HEK293 (cell line): ENCODE measurements around the gene SFN.

Experiments used
- CTCF ChIP-seq: fragments of 450-650 bp; formaldehyde crosslinking; IDR thresholded peaks from 2 replicates; pipeline ENCODE4 v1.5.1; 2016; ENCODE audit warnings: missing biosample characterization, missing genetic modification characterization
- INSM2 ChIP-seq: fragments of 450-650 bp; formaldehyde crosslinking; IDR thresholded peaks from 2 replicates; pipeline ENCODE4 v1.5.1; 2016; ENCODE audit warnings: missing biosample characterization, missing genetic modification characterization
- MEIS1 ChIP-seq: sonication (generic); formaldehyde crosslinking; IDR thresholded peaks from 2 replicates; pipeline ENCODE4 v1.8.1; 2022; ENCODE audit warnings: missing genetic modification reagents, mild to moderate bottlenecking, borderline replicate concordance
- PRDM6 ChIP-seq: fragments of 450-650 bp; formaldehyde crosslinking; IDR thresholded peaks from 2 replicates; pipeline ENCODE4 v1.5.1; 2017; ENCODE audit warnings: missing biosample characterization, missing genetic modification characterization
- RBAK ChIP-seq: fragments of 450-650 bp; formaldehyde crosslinking; IDR thresholded peaks from 2 replicates; pipeline ENCODE4 v1.5.1; 2016; ENCODE audit warnings: missing biosample characterization, missing genetic modification characterization
- REPIN1 ChIP-seq: fragments of 450-650 bp; formaldehyde crosslinking; IDR thresholded peaks from 2 replicates; pipeline ENCODE4 v1.5.1; 2017; ENCODE audit warnings: missing biosample characterization, missing genetic modification characterization, low read depth
- SCRT1 ChIP-seq: fragments of 450-650 bp; formaldehyde crosslinking; IDR thresholded peaks from 2 replicates; pipeline ENCODE4 v1.5.1; 2016; ENCODE audit warnings: missing biosample characterization, missing genetic modification characterization, borderline replicate concordance
- TSHZ1 ChIP-seq: fragments of 450-650 bp; formaldehyde crosslinking; IDR thresholded peaks from 2 replicates; pipeline ENCODE4 v1.5.1; 2016; ENCODE audit warnings: missing biosample characterization, missing genetic modification characterization, borderline replicate concordance
- ZFP3 ChIP-seq: fragments of 450-650 bp; formaldehyde crosslinking; IDR thresholded peaks from 2 replicates; pipeline ENCODE4 v1.5.1; 2016; ENCODE audit warnings: low read depth, missing biosample characterization, missing genetic modification characterization
- ZNF132 ChIP-seq: fragments of 450-650 bp; formaldehyde crosslinking; IDR thresholded peaks from 2 replicates; pipeline ENCODE4 v1.5.1; 2017; ENCODE audit warnings: missing biosample characterization, missing genetic modification characterization, borderline replicate concordance
- ZNF19 ChIP-seq: fragments of 450-650 bp; formaldehyde crosslinking; IDR thresholded peaks from 2 replicates; pipeline ENCODE4; 2016; ENCODE audit warnings: missing biosample characterization, missing genetic modification characterization, low read depth
- ZNF211 ChIP-seq: fragments of 450-650 bp; formaldehyde crosslinking; IDR thresholded peaks from 2 replicates; pipeline ENCODE4 v1.5.1; 2016; ENCODE audit warnings: low read depth, missing biosample characterization, missing genetic modification characterization
- ZNF350 ChIP-seq: fragments of 450-650 bp; formaldehyde crosslinking; IDR thresholded peaks from 2 replicates; pipeline ENCODE4 v1.5.0; 2017; ENCODE audit warnings: missing biosample characterization, mild to moderate bottlenecking, missing genetic modification characterization
- ZNF362 ChIP-seq: fragments of 450-650 bp; formaldehyde crosslinking; IDR thresholded peaks from 2 replicates; pipeline ENCODE4 v1.5.1; 2016; ENCODE audit warnings: missing biosample characterization, missing genetic modification characterization
- ZNF433 ChIP-seq: fragments of 450-650 bp; formaldehyde crosslinking; IDR thresholded peaks from 2 replicates; pipeline ENCODE4 v1.5.1; 2016; ENCODE audit warnings: missing biosample characterization, missing genetic modification characterization, low read depth
- ZNF514 ChIP-seq: fragments of 450-650 bp; formaldehyde crosslinking; IDR thresholded peaks from 2 replicates; pipeline ENCODE4 v1.5.1; 2016; ENCODE audit warnings: missing biosample characterization, missing genetic modification characterization
- ZNF529 ChIP-seq: fragments of 450-650 bp; formaldehyde crosslinking; IDR thresholded peaks from 2 replicates; pipeline ENCODE4 v1.5.1; 2017; ENCODE audit warnings: missing genetic modification characterization, missing biosample characterization; ENCODE audit not compliant: insufficient replicate concordance
- ZNF558 ChIP-seq: fragments of 450-650 bp; formaldehyde crosslinking; IDR thresholded peaks from 2 replicates; pipeline ENCODE4 v1.5.1; 2016; ENCODE audit warnings: missing biosample characterization, missing genetic modification characterization
- ZNF561 ChIP-seq: fragments of 450-650 bp; IDR thresholded peaks from 2 replicates; pipeline ENCODE4 v1.5.1; 2018; ENCODE audit warnings: missing biosample characterization, missing genetic modification characterization, borderline replicate concordance
- ZNF571 ChIP-seq: fragments of 450-650 bp; formaldehyde crosslinking; IDR thresholded peaks from 2 replicates; pipeline ENCODE4 v1.5.0; 2017; ENCODE audit warnings: missing biosample characterization, missing genetic modification characterization
- ZNF585B ChIP-seq: fragments of 450-650 bp; formaldehyde crosslinking; IDR thresholded peaks from 2 replicates; pipeline ENCODE4 v1.5.1; 2016; ENCODE audit warnings: missing biosample characterization, missing genetic modification characterization
- ZNF768 ChIP-seq: fragments of 450-650 bp; formaldehyde crosslinking; IDR thresholded peaks from 2 replicates; pipeline ENCODE4 v1.5.1; 2018; ENCODE audit warnings: missing biosample characterization, mild to moderate bottlenecking, missing genetic modification characterization
- ZNF785 ChIP-seq: fragments of 450-650 bp; formaldehyde crosslinking; IDR thresholded peaks from 2 replicates; pipeline ENCODE4 v1.5.1; 2016; ENCODE audit warnings: missing biosample characterization, missing genetic modification characterization
- ZNF837 ChIP-seq: fragments of 450-650 bp; formaldehyde crosslinking; IDR thresholded peaks from 2 replicates; pipeline ENCODE4 v1.5.1; 2016; ENCODE audit warnings: missing biosample characterization, missing genetic modification characterization
- ZSCAN23 ChIP-seq: fragments of 450-650 bp; formaldehyde crosslinking; IDR thresholded peaks from 2 replicates; pipeline ENCODE4 v1.5.1; 2016; ENCODE audit warnings: missing biosample characterization, missing genetic modification characterization

SFN gene

GRCh38 chr1:26862781-26863684, at the start of gene SFN (continued):
- no peak for TF ChIP-seq ZNF132
- no peak for TF ChIP-seq SCRT1
- 0 out of 2 replicates have a peak, but pooled peaks have one; percentile 19 for TF ChIP-seq ZSCAN23
- TF ChIP-seq ZFP3 (tag by site-specific recombination) = no peak
- no peak for TF ChIP-seq ZNF571 (tag by site-specific recombination)
- no peak for TF ChIP-seq ZNF362 (tag by site-specific recombination)
- no peak for TF ChIP-seq ZNF211 (tag by site-specific recombination)
- no peak for TF ChIP-seq ZNF433 (tag by site-specific recombination)
- TF ChIP-seq ZNF558 (tag by site-specific recombination) = no peak
- TF ChIP-seq REPIN1 (tag by site-specific recombination) = no peak
- TF ChIP-seq TSHZ1 (tag by site-specific recombination) = no peak
- no peak for TF ChIP-seq MEIS1 (CRISPR knock-in tag)
- no peak for TF ChIP-seq INSM2 (tag by site-specific recombination)
- TF ChIP-seq PRDM6 (tag by site-specific recombination) = no peak
- no peak; the same call in 1 of the 2 replicates for TF ChIP-seq CTCF
- no peak for TF ChIP-seq ZNF350 (tag by site-specific recombination)
- TF ChIP-seq ZNF837 (tag by site-specific recombination) = no peak
- TF ChIP-seq ZNF19 (tag by site-specific recombination) = no peak
- 0 out of 2 replicates have a peak, but pooled peaks have one; percentile 29 for TF ChIP-seq ZNF561 (tag by site-specific recombination)
- no peak for TF ChIP-seq ZNF585B
- no peak for TF ChIP-seq ZNF529 (tag by site-specific recombination)
- TF ChIP-seq ZNF785 (tag by site-specific recombination) = no peak
- no peak for TF ChIP-seq ZNF514 (tag by site-specific recombination)
- TF ChIP-seq RBAK (tag by site-specific recombination) = no peak
- no peak for TF ChIP-seq ZNF768
